ENCODE data around the gene GPR37L1. TPM values are rescaled to one million over a fixed set of nuclear protein-coding genes. Genes with fewer than 3 reads are reported as not detected.

Gene GPR37L1
- total and polyA plus RNA-seq, 2 of the 8 experiments (the other 6 are each of a cell fraction or from before 2014, with no cell fraction given): 0.13 to 0.23 TPM

GRCh38 chr1:202176949-202177927 is 54.5 kb downstream of the GPR37L1 start:
- no peak overlapping the region for H3K56ac ChIP-seq (replicated peaks; ENCODE audit: insufficient read length, low read depth, low read length)
- no peaks in the 10 kb centered on the region; a peak in 1 of 7 replicates for H3K4me1 ChIP-seq (replicated peaks in 1 of 4; ENCODE audit: control insufficient read depth in 3 of 4, insufficient read depth in 4 of 4, low read length in 3 of 4)
- H3K9me3 ChIP-seq (ENCODE audit: insufficient read depth in 2 of 2, low read depth in 1 of 2, low read length in 1 of 2): no peaks in the 10 kb centered on the region
- no peak overlapping the region for H2BK5ac ChIP-seq (ENCODE audit: low read depth, low read length)
- DNase-seq (ENCODE audit: low read depth in 1 of 2, low spot score in 2 of 2) (no peak), FAIRE-seq (no peak)
- no peak overlapping the region for H4K91ac ChIP-seq (replicated peaks; ENCODE audit: insufficient read length, low read length)
- H3K9ac ChIP-seq (replicated peaks in 1 of 4; ENCODE audit: extremely low read depth in 1 of 4, low read depth in 3 of 4, low read length in 3 of 4): no peak overlapping the region
- H2AFZ ChIP-seq (ENCODE audit: low read length): no peak overlapping the region
- TF ChIP-seq CTCF (IDR thresholded peaks at IDR 0.05; ENCODE audit: control extremely low read depth in 1 of 3, insufficient read depth in 1 of 3, low read depth in 1 of 3, low read length in 3 of 3) (peak; percentile 41 to 51 (median 44)), RAD21 (IDR thresholded peaks at IDR 0.05 in 1 of 2, conservative IDR thresholded peaks at IDR 0.05 in 1 of 2; ENCODE audit: low read depth in 2 of 2, low read length in 2 of 2) (peak in 1 of 2 experiments; percentile 27; a peak in 1 of 4 replicates), GTF2F1 (IDR thresholded peaks at IDR 0.05; ENCODE audit: borderline replicate concordance, low read depth, low read length) (no peak), TAF7 (optimal IDR thresholded peaks at IDR 0.05; ENCODE audit: borderline replicate concordance, low read depth, low read length) (no peak), MAX (IDR thresholded peaks at IDR 0.05) (no peak)
- no peaks in the 10 kb centered on the region for H3K36me3 ChIP-seq (ENCODE audit: control insufficient read depth in 2 of 4, insufficient read depth in 4 of 4, low read length in 3 of 4)
- H3K23ac ChIP-seq (ENCODE audit: insufficient read length): no peak overlapping the region
- H3K4ac ChIP-seq (replicated peaks; ENCODE audit: insufficient read length, low read depth, low read length): no peak overlapping the region
- CTCF ChIA-PET (ENCODE audit: partially characterized antibody): interaction anchor here (0.6 to 5.2 kb wide), 17 partner anchors 8 to 293 kb away, joined by 3 to 74 read pairs (median 3); partner anchors contain the start of genes LGR6 and PTPN7
- no peak overlapping the region for H3K27ac ChIP-seq (ENCODE audit: low read depth, low read length)
- H4K5ac ChIP-seq (ENCODE audit: insufficient read length, low read depth, low read length): no peak overlapping the region
- H3K79me2 ChIP-seq (ENCODE audit: control insufficient read depth in 1 of 2, insufficient read depth in 2 of 2, low read length in 2 of 2): no peaks in the 10 kb centered on the region
- H3K4me3 ChIP-seq (ENCODE audit: extremely low read depth in 1 of 4, insufficient read depth in 2 of 4, low read depth in 3 of 4, low read length in 4 of 4): no peak overlapping the region
- H3K18ac ChIP-seq (ENCODE audit: extremely low read depth, low read length): no peak overlapping the region
- H2BK12ac ChIP-seq (ENCODE audit: low read depth, low read length): 0 out of 2 replicates have a peak overlapping the region, but pooled peaks have one; percentile 39
- H3K27me3 ChIP-seq (replicated peaks in 1 of 4; ENCODE audit: control insufficient read depth in 3 of 4, extremely low read depth in 1 of 4, insufficient read depth in 3 of 4, low read length in 3 of 4): no peaks in the 10 kb centered on the region
- H4K20me1 ChIP-seq (replicated peaks in 1 of 2; ENCODE audit: control insufficient read depth in 1 of 2, insufficient read depth in 2 of 2, low read length in 2 of 2): peaks cover 0 to 2% of the 10 kb centered on the region in 2 experiments
- no peak overlapping the region for H2BK120ac ChIP-seq (replicated peaks; ENCODE audit: low read depth, low read length)
- H2BK20ac ChIP-seq (ENCODE audit: low read length): no peak overlapping the region
- peak overlapping the region; percentile 51; the same call in 1 of the 2 replicates for H4K8ac ChIP-seq (ENCODE audit: extremely low read depth, insufficient read depth, low read length)
- POLR2A ChIA-PET (ENCODE audit: partially characterized antibody): interaction anchor here (1.2 kb wide), 1 partner anchor 11 kb away, joined by 5 read pairs; no protein-coding TSS in a partner anchor
- no peak overlapping the region for H2BK15ac ChIP-seq (ENCODE audit: low read length)
- no peak overlapping the region for H2AK5ac ChIP-seq (ENCODE audit: low read depth, low read length)
- no peak overlapping the region for H3K14ac ChIP-seq (ENCODE audit: insufficient read length)
- H3K23me2 ChIP-seq (ENCODE audit: low read depth, low read length): no peaks in the 10 kb centered on the region
- H3K4me2 ChIP-seq (ENCODE audit: insufficient read depth in 1 of 2, low read depth in 2 of 2, low read length in 2 of 2): no peak overlapping the region
- H3K79me1 ChIP-seq (ENCODE audit: low read depth, low read length): no peaks in the 10 kb centered on the region
- 92% methylated on average over 29 of the region's 29 CpGs; no CpG with 5 or more reads in 1 of the 2 experiments for WGBS, 2 experiments (ENCODE audit: extremely low coverage in 1 of 2, insufficient coverage in 1 of 2, insufficient read length in 1 of 2, insufficient replicate concordance in 2 of 2, low coverage in 1 of 2, low lambda C conversion rate in 2 of 2, missing lambda C conversion rate in 1 of 2)
